ENCODE data around the gene CLDN24. TPM values are rescaled to one million over a fixed set of nuclear protein-coding genes. Genes with fewer than 3 reads are reported as not detected.
A peak's percentile ranks its signal among the peaks of the same experiment; 100 is the strongest.

The CLDN24 gene
- total RNA-seq, 1 donor from 2014 or later: not detected

DNA sequence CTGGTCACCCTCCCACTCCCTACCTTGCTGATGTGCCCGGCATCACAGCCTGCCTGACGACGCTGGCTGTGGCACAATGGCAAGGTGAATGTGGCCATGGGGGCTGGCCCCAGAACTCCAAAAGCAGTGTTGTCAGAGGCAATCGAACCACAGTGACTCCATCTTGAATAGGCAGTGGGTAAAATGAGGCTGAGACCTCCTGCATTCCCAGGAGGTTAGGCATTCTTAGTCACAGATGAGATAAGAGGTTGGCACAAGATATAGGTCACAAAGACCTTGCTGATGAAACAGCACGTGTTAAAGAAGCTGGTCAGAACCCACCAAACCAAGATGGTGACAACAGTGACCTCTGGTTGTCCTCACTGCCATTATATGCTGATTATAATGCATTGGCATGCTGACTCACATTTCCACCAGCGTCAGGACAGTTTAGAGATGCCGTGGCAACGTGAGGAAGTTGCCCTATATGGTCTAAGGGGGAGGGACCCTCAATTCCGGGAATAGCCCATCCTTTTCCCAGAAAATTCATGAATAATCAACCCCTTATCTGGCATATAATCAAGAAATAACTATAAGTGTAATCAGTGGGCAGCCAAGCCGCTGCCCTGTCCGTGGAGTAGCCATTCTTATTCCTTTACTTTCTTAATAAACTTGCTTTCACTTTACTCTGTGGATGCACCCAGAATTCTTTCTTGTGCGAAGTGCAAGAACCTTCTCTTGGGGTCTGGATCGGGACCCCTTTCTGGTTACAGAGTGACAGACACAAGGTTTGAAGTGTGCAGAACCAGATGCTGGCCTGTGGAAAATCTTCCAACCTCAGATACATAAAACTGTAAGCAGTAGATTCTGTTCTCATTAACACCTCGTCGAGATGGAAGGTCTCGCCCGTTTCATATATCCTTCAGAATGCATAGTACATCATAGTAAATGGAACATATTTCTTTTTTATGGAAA is 26.8 kb upstream of the CLDN24 start:
- H3K4me3 ChIP-seq (ENCODE audit: low read depth, low read length): no peak overlapping the region
- no peak for TF ChIP-seq CTCF (IDR thresholded peaks at IDR 0.05; ENCODE audit: insufficient read depth, low read length, poor library complexity, severe bottlenecking)

DNA sequence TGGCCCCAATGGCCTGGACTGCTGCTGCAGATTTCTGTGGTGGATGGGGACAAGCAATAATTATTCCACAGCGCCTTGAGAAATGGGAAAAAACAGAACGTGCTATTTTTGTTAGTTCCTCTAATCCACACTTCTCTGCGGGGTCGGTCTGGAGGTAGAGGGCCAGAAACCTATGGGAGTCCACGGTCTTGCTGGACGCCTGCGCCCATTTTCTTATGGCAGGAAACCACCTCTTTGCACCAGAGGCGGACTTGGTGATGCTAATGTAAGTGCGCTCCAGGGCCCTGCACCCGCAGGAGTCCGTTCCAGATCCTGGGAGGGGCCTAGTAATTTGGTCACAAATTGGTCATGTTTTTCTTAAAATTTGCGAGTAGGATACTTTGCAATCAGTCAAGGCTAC is 25.9 kb upstream of the CLDN24 start:
- Histone ChIP-seq H3K4me3 (ENCODE audit: low read depth, low read length) (no peak overlapping the region), H3K27me3 (ENCODE audit: control insufficient read depth, insufficient read depth, low read length) (no peaks in the 10 kb centered on the region), H3K36me3 (ENCODE audit: control insufficient read depth, insufficient read depth, low read length) (no peaks in the 10 kb centered on the region)
- no peak for TF ChIP-seq CTCF (IDR thresholded peaks at IDR 0.05; ENCODE audit: insufficient read depth, low read length, poor library complexity, severe bottlenecking)
- no peak for DNase-seq (ENCODE audit: low read depth)

More for the DNA sequence above, 26.8 kb upstream of the CLDN24 start:
- peak; percentile 63 for DNase-seq (ENCODE audit: low read depth)
- Histone ChIP-seq H3K27me3 (ENCODE audit: control insufficient read depth, insufficient read depth, low read length) (no peaks in the 10 kb centered on the region), H3K36me3 (ENCODE audit: control insufficient read depth, insufficient read depth, low read length) (no peaks in the 10 kb centered on the region)

- Histone ChIP-seq H3K4me3 (ENCODE audit: low read depth, low read length) (no peak overlapping the region), H3K36me3 (ENCODE audit: control insufficient read depth, insufficient read depth, low read length) (no peaks in the 10 kb centered on the region), H3K27me3 (ENCODE audit: control insufficient read depth, insufficient read depth, low read length) (no peaks in the 10 kb centered on the region)
- DNase-seq (ENCODE audit: low read depth): no peak
- no peak for TF ChIP-seq CTCF (IDR thresholded peaks at IDR 0.05; ENCODE audit: insufficient read depth, low read length, poor library complexity, severe bottlenecking)
These were observed 25.3 kb upstream of the CLDN24 start for GRCh38 chr4:183347566-183347965.

DNA sequence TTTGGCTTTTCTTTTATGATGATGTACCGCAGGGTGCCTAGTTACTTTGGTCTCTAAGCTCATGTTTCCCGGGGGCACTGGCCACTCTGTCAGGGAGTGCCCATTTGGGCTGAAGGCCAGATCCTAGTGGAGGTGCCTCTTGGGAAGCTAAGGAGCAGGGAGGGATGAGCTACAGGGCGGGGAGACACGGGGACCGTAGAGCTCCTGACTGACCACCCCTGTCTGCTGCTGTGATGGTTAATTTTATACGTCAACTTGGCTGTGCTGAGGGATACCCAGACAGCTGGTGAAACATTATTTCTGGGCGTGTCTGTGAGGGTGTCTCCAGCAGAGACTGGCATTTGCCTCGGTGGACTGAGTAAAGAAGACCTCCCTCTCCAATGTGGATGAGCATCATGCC is 24.9 kb upstream of the CLDN24 start:
- H3K4me3 ChIP-seq (ENCODE audit: low read depth, low read length): no peak overlapping the region
- DNase-seq (ENCODE audit: low read depth): no peak
- H3K27me3 ChIP-seq (ENCODE audit: control insufficient read depth, insufficient read depth, low read length): no peaks in the 10 kb centered on the region
- no peak for TF ChIP-seq CTCF (IDR thresholded peaks at IDR 0.05; ENCODE audit: insufficient read depth, low read length, poor library complexity, severe bottlenecking)
- no peaks in the 10 kb centered on the region for H3K36me3 ChIP-seq (ENCODE audit: control insufficient read depth, insufficient read depth, low read length)

DNA sequence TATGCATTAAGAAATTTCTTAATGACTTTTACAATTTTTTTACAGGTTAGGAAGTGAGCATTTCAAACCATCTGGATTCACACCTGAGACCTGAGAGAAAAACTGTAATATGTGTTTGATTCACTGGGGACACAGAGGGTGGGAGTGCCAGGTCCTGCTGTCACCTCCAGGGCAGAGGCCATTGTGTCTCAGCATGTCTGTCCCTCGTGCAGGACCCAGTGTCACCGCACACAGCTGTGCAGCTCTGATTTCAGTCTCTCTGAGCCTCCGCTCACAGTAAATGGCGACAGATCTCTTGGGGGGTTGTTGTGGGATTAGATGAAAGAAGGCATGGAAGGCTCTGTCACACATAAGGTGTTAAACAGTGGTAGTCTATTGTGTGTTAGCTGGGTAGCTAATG is 23.0 kb upstream of the CLDN24 start:
- no peak for DNase-seq (ENCODE audit: low read depth)
- no peak for TF ChIP-seq CTCF (IDR thresholded peaks at IDR 0.05; ENCODE audit: insufficient read depth, low read length, poor library complexity, severe bottlenecking)
- Histone ChIP-seq H3K4me3 (ENCODE audit: low read depth, low read length) (no peak overlapping the region), H3K36me3 (ENCODE audit: control insufficient read depth, insufficient read depth, low read length) (no peaks in the 10 kb centered on the region), H3K27me3 (ENCODE audit: control insufficient read depth, insufficient read depth, low read length) (no peaks in the 10 kb centered on the region)
